PC-3 (cell line): ENCODE data around the gene CHRDL2. TPM values are rescaled to one million over a fixed set of nuclear protein-coding genes. Genes with fewer than 3 reads are reported as not detected.
A peak's percentile ranks its signal among the peaks of the same experiment; 100 is the strongest.

ENCODE experiments used
- ATAC-seq: fragments of 200-7000 bp; cut with Tn5 transposase; 2 replicates; pipeline ENCODE4 v1.9.1; 2020; ENCODE audit warnings: mild to moderate bottlenecking, moderate library complexity
- BruUV-seq: library from RNA; stranded (reverse); fragments of 400-500 nt; replicated peaks from 2 replicates; lab custom pipeline; 2021; lab: Mats Ljungman, UMichigan
- CTCF ChIA-PET: fragments of 300-600 bp; sonication (Branson Sonifier 250); formaldehyde crosslinking; loops from one replicate; lab custom pipeline; 2022; ENCODE audit warnings: antibody characterized with exemption; lab: Charles Lee
- POLR2A ChIA-PET: fragments of 300-600 bp; sonication (Branson Sonifier 250); formaldehyde crosslinking; loops from one replicate; lab custom pipeline; 2022; ENCODE audit warnings: antibody characterized with exemption; ENCODE audit not compliant: unreplicated experiment; lab: Charles Lee
- DNase-seq: peaks from one replicate; pipeline ENCODE4 v3.0.0-alpha.2; 2015
- H2AFZ ChIP-seq: fragments of 300-600 bp; sonication (generic); 2 replicates; pipeline ENCODE4 v1.6.0; 2016; ENCODE audit warnings: antibody characterized with exemption, low read length
- H3F3A ChIP-seq: fragments of 300-600 bp; sonication (generic); one replicate; pipeline ENCODE4 v1.6.0; 2017; ENCODE audit warnings: antibody characterized with exemption, low read length, control low read depth, mild to moderate bottlenecking; ENCODE audit not compliant: unreplicated experiment
- H3K27ac ChIP-seq: fragments of 300-600 bp; sonication (generic); 2 replicates; pipeline ENCODE4 v1.5.1; 2016; ENCODE audit warnings: mild to moderate bottlenecking, low read length
- H3K27me3 ChIP-seq: fragments of 300-600 bp; sonication (generic); 2 replicates; pipeline ENCODE4 v1.6.1; 2016; ENCODE audit warnings: low read length, mixed read lengths
- H3K36me3 ChIP-seq: fragments of 300-600 bp; sonication (generic); 2 replicates; pipeline ENCODE4 v1.6.1; 2016; ENCODE audit warnings: low read depth, mixed run types, low read length, mixed read lengths
- H3K4me1 ChIP-seq: fragments of 300-600 bp; sonication (generic); 2 replicates; pipeline ENCODE4 v1.5.1; 2016; ENCODE audit warnings: low read length; ENCODE audit not compliant: insufficient read depth
- H3K4me2 ChIP-seq: fragments of 300-600 bp; sonication (generic); 2 replicates; pipeline ENCODE4 v1.6.0; 2016; ENCODE audit warnings: low read length
- H3K4me3 ChIP-seq: fragments of 300-600 bp; sonication (generic); 2 replicates; pipeline ENCODE4 v1.5.1; 2016; ENCODE audit warnings: mild to moderate bottlenecking, low read length, mixed read lengths
- H3K79me2 ChIP-seq: fragments of 300-600 bp; sonication (generic); 2 replicates; pipeline ENCODE4 v1.6.1; 2017; ENCODE audit warnings: low read length, mixed read lengths
- H3K9ac ChIP-seq: fragments of 300-600 bp; sonication (generic); 2 replicates; pipeline ENCODE4 v1.6.0; 2016; ENCODE audit warnings: mild to moderate bottlenecking, low read length
- H3K9me2 ChIP-seq: fragments of 300-600 bp; sonication (generic); replicated peaks from 2 replicates; pipeline ENCODE4 v1.6.1; 2016; ENCODE audit warnings: mixed run types, low read length, mixed read lengths
- H3K9me3 ChIP-seq: fragments of 300-600 bp; sonication (generic); 2 replicates; pipeline ENCODE4 v1.6.1; 2016; ENCODE audit warnings: low read length, mixed read lengths
- H4K20me1 ChIP-seq: fragments of 300-600 bp; sonication (generic); 2 replicates; pipeline ENCODE4 v1.6.1; 2016; ENCODE audit warnings: low read length, mixed read lengths
- CTCF ChIP-seq: fragments of 300-600 bp; sonication (generic); conservative IDR thresholded peaks from 2 replicates; pipeline ENCODE4 v1.5.1; 2017; ENCODE audit warnings: antibody characterized with exemption, low read depth, mild to moderate bottlenecking, low read length
- EZH2 ChIP-seq: fragments of 300-600 bp; sonication (generic); IDR thresholded peaks from one replicate; pipeline ENCODE4 v1.6.1; 2017; ENCODE audit warnings: antibody characterized with exemption, mild to moderate bottlenecking, low read length; ENCODE audit not compliant: unreplicated experiment
- EZH2phosphoT487 ChIP-seq: fragments of 300-600 bp; sonication (generic); IDR thresholded peaks from 2 replicates; pipeline ENCODE4 v1.6.1; 2018; ENCODE audit warnings: mild to moderate bottlenecking, antibody characterized with exemption, low read length, borderline replicate concordance
- intact Hi-C: fragments of 100-400 bp; cut with micrococcal nuclease; formaldehyde crosslinking; loops from 2 replicates; pipeline ENCODE4 v1.9.0; 2023
- total RNA-seq: library from RNA; depleted of rRNA; stranded (reverse); fragments of >200 nt; gene quantifications from 2 replicates; pipeline ENCODE4 v1.2.3, GENCODE V29; 2014

The CHRDL2 gene
- total RNA-seq, 1 experiment from 2014 or later = not detected

- peaks cover 49% of the 10 kb centered on the region for H3K79me2 ChIP-seq
- CTCF ChIA-PET = no interaction called here
Measured at GRCh38 chr11:74756571-74756970, 25.3 kb upstream of the CHRDL2 start.

GRCh38 chr11:74755395-74755995 is 24.3 kb upstream of the CHRDL2 start:
- ATAC-seq (peak; percentile 10), DNase-seq (no peak)
- Histone ChIP-seq H3K27ac (peak overlapping the region; percentile 80), H3K27me3 (no peaks in the 10 kb centered on the region), H2AFZ (no peak overlapping the region), H3K4me2 (peak overlapping the region; percentile 84), H4K20me1 (peaks cover 30% of the 10 kb centered on the region), H3K9me3 (no peaks in the 10 kb centered on the region), H3K79me2 (peaks cover 60% of the 10 kb centered on the region), H3K4me1 (peaks cover 36% of the 10 kb centered on the region), H3K36me3 (no peaks in the 10 kb centered on the region), H3F3A (peaks cover 10% of the 10 kb centered on the region), H3K4me3 (peak overlapping the region; percentile 59), H3K9ac (no peak overlapping the region), H3K9me2 (no peaks in the 10 kb centered on the region)
- POLR2A ChIA-PET = no interaction called here
- TF ChIP-seq EZH2 (no peak), EZH2phosphoT487 (no peak), CTCF (no peak)
- no TSS peak for BruUV-seq
- CTCF ChIA-PET = interaction anchor here (0.7 kb wide), 1 partner anchor 366 kb away, joined by 3 read pairs; no protein-coding TSS in a partner anchor
- intact Hi-C loops = loop anchor here (10.0 kb wide), 1 partner anchor 169 kb away; no protein-coding TSS in a partner anchor

More at GRCh38 chr11:74756571-74756970, 25.3 kb upstream of the CHRDL2 start:
- no TSS peak for BruUV-seq
- no peak overlapping the region for H2AFZ ChIP-seq
- intact Hi-C loops = loop anchor here (10.0 kb wide), 1 partner anchor 168 kb away; no protein-coding TSS in a partner anchor
- DNase-seq = no peak
- H3K9me2 ChIP-seq = no peaks in the 10 kb centered on the region
- H3K27me3 ChIP-seq = no peaks in the 10 kb centered on the region
- no peak overlapping the region for H3K9ac ChIP-seq
- TF ChIP-seq EZH2 = no peak
- TF ChIP-seq CTCF = no peak
- no peak for TF ChIP-seq EZH2phosphoT487
- ATAC-seq = no peak
- H3K4me1 ChIP-seq = peaks cover 29% of the 10 kb centered on the region
- no peak overlapping the region for H3K4me2 ChIP-seq
- H3F3A ChIP-seq = peaks cover 10% of the 10 kb centered on the region
- no peak overlapping the region for H3K4me3 ChIP-seq
- H3K9me3 ChIP-seq = no peaks in the 10 kb centered on the region
- H4K20me1 ChIP-seq = peaks cover 24% of the 10 kb centered on the region
- no peaks in the 10 kb centered on the region for H3K36me3 ChIP-seq
- no peak overlapping the region for H3K27ac ChIP-seq
- POLR2A ChIA-PET = no interaction called here
